WTC11 (cell line): ENCODE data around the gene FANCD2OS. TPM values are rescaled to one million over a fixed set of nuclear protein-coding genes. Genes with fewer than 3 reads are reported as not detected.
"Not testable (repeated sequence)": the region's sequence is repeated elsewhere in the genome, so short reads cannot be mapped to it uniquely, and the experiment has no call there.

Experiments
- ATAC-seq: fragments of 200-7000 bp; cut with Tn5 transposase; 2 replicates; pipeline ENCODE4 v1.10.0; 2021; ENCODE audit warnings: mild to moderate bottlenecking, moderate library complexity
- CTCF ChIA-PET: fragments of 300-600 bp; sonication (Branson Sonifier 250); formaldehyde crosslinking; loops from one replicate; lab custom pipeline; 2021; ENCODE audit warnings: antibody characterized with exemption; lab: Charles Lee
- POLR2A ChIA-PET: fragments of 350-600 bp; sonication (Branson Sonifier 250); formaldehyde crosslinking; loops from one replicate; lab custom pipeline; 2021; ENCODE audit warnings: antibody characterized with exemption; lab: Charles Lee
- DNase-seq: peaks from one replicate; pipeline ENCODE4 v3.0.0; 2021; ENCODE audit warnings: low spot score
- H3K27ac Mint-ChIP-seq: 2 replicates; pipeline ENCODE4 v1.8.0; 2021; ENCODE audit warnings: mixed read lengths
- H3K27me3 Mint-ChIP-seq: 2 replicates; pipeline ENCODE4 v1.8.0; 2021; ENCODE audit warnings: low read depth, mild to moderate bottlenecking, moderate library complexity, mixed read lengths
- H3K36me3 Mint-ChIP-seq: 2 replicates; pipeline ENCODE4 v1.8.0; 2021; ENCODE audit warnings: mixed read lengths
- H3K4me1 Mint-ChIP-seq: 2 replicates; pipeline ENCODE4 v1.8.0; 2022; ENCODE audit warnings: mixed read lengths
- H3K4me3 Mint-ChIP-seq: 2 replicates; pipeline ENCODE4 v1.8.0; 2021; ENCODE audit warnings: mild to moderate bottlenecking, moderate library complexity, mixed read lengths
- H3K9me3 Mint-ChIP-seq: 2 replicates; pipeline ENCODE4 v1.8.0; 2021; ENCODE audit warnings: mixed read lengths
- AFF4 ChIP-seq: sonication (generic); formaldehyde crosslinking; IDR thresholded peaks from 2 replicates; pipeline ENCODE4 v1.8.1; 2023; ENCODE audit warnings: mild to moderate bottlenecking, missing genetic modification reagents, borderline replicate concordance
- CBFB ChIP-seq: sonication (generic); formaldehyde crosslinking; IDR thresholded peaks from 2 replicates; pipeline ENCODE4 v1.8.1; 2022; ENCODE audit warnings: mild to moderate bottlenecking, low read depth, missing genetic modification reagents
- EMX1 ChIP-seq: fragments of 250-450 bp; sonication (Bioruptor Pico); IDR thresholded peaks from 2 replicates; pipeline ENCODE4 v1.8.0; 2021; ENCODE audit warnings: mild to moderate bottlenecking
- JUN ChIP-seq: sonication (generic); formaldehyde crosslinking; IDR thresholded peaks from 2 replicates; pipeline ENCODE4 v1.8.0; 2023; ENCODE audit warnings: mild to moderate bottlenecking, missing genetic modification reagents
- KAT7 ChIP-seq: sonication (generic); formaldehyde crosslinking; IDR thresholded peaks from 2 replicates; pipeline ENCODE4 v1.8.1; 2023; ENCODE audit warnings: missing genetic modification reagents, mild to moderate bottlenecking, borderline replicate concordance
- PRRX2 ChIP-seq: fragments of 250-450 bp; sonication (Bioruptor Pico); IDR thresholded peaks from 2 replicates; pipeline ENCODE4 v1.8.0; 2021; ENCODE audit warnings: mild to moderate bottlenecking
- RORB ChIP-seq: fragments of 250-450 bp; sonication (Bioruptor Pico); IDR thresholded peaks from 2 replicates; pipeline ENCODE4 v1.9.0; 2021; ENCODE audit warnings: mild to moderate bottlenecking
- ZBTB21 ChIP-seq: sonication (generic); formaldehyde crosslinking; IDR thresholded peaks from 2 replicates; pipeline ENCODE4 v1.8.1; 2023; ENCODE audit warnings: mild to moderate bottlenecking, missing genetic modification reagents, borderline replicate concordance
- total RNA-seq: library from RNA; stranded (reverse); gene quantifications from 3 replicates; pipeline ENCODE4 v1.2.3, GENCODE V29; 2021
- TF ChIP-seq, protein P1 (sequence below): fragments of 250-450 bp; sonication (Bioruptor Pico); IDR thresholded peaks from 2 replicates; pipeline ENCODE4 v1.8.0; 2021; ENCODE audit warnings: mild to moderate bottlenecking

The FANCD2OS gene
- total RNA-seq, 1 experiment from 2014 or later = not detected

DNA sequence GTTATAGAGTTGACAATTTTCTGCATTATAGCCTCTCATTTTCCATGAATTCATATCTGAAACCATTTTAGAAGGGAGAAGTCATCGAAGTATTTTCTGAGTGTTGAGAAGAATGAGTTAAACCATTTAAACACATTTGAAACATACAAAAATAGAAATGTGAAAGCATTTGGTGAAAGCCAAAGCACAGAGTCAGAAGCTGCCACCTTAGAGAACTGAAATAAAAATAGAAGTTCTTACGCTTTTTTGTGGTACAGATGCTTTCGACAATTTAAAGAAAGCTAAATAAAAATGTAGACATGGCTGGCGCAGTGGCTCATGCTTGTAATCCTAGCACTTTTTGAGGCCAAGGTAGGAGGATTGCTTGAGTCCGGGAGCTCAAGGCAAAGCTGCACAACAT lies 9.0 kb downstream of the FANCD2OS start:
- POLR2A ChIA-PET = no interaction called here
- no peaks in the 10 kb centered on the region for H3K27me3 Mint-ChIP-seq
- CTCF ChIA-PET = no interaction called here
- TF ChIP-seq CBFB (CRISPR knock-in tag) = no peak
- TF ChIP-seq, all 79 proteins: peak for 0
- Mint-ChIP-seq H3K9me3 (no peaks in the 10 kb centered on the region), H3K36me3 (peaks cover 50% of the 10 kb centered on the region), H3K27ac (no peak overlapping the region), H3K4me3 (no peak overlapping the region), H3K4me1 (no peaks in the 10 kb centered on the region)
- DNase-seq (no peak), ATAC-seq (no peak)

- no peaks in the 10 kb centered on the region for H3K27me3 Mint-ChIP-seq
- H3K4me1 Mint-ChIP-seq = no peaks in the 10 kb centered on the region
- TF ChIP-seq, protein P1, sequence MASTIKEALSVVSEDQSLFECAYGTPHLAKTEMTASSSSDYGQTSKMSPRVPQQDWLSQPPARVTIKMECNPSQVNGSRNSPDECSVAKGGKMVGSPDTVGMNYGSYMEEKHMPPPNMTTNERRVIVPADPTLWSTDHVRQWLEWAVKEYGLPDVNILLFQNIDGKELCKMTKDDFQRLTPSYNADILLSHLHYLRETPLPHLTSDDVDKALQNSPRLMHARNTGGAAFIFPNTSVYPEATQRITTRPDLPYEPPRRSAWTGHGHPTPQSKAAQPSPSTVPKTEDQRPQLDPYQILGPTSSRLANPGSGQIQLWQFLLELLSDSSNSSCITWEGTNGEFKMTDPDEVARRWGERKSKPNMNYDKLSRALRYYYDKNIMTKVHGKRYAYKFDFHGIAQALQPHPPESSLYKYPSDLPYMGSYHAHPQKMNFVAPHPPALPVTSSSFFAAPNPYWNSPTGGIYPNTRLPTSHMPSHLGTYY (CRISPR knock-in tag) = no peak
- no peak for TF ChIP-seq KAT7 (CRISPR knock-in tag)
- no peak for TF ChIP-seq RORB (CRISPR knock-in tag)
- TF ChIP-seq EMX1 = no peak
- TF ChIP-seq AFF4 = no peak
- no peak for TF ChIP-seq JUN (CRISPR knock-in tag)
- ChIA-PET POLR2A (interaction anchor here (1.6 kb wide), 1 partner anchor 154 kb away, joined by 4 read pairs; the partner anchor contains the start of gene TATDN2), CTCF (no interaction called here)
- H3K9me3 Mint-ChIP-seq = no peaks in the 10 kb centered on the region
- DNase-seq (no peak), ATAC-seq (no peak)
- no peak overlapping the region for H3K4me3 Mint-ChIP-seq
- H3K27ac Mint-ChIP-seq = no peak overlapping the region
- H3K36me3 Mint-ChIP-seq = peaks cover 57% of the 10 kb centered on the region
These were observed 14.4 kb downstream of the FANCD2OS start for GRCh38 chr3:10093678-10094077.

DNA sequence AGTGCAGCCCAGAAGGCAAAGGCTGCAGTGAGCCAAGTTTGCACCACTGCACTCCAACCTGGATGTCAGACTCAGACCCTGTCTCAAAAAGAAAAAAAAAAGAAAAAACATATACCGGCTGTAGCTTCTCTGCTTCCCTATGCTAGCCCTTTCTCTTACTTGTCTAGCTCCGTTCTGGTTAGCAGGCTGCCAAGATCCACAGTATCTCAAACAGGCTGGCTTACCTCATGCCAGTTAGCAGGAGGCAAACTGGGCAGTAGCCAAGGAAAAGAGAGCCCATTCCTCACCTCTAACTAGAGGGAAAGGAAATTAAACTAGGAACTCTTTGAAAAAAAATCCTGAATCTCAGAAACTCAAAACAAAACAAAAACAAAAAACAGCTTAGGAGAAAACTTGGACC lies 16.7 kb downstream of the FANCD2OS start:
- H3K36me3 Mint-ChIP-seq = peaks cover 63% of the 10 kb centered on the region
- CTCF ChIA-PET, H3K27me3 Mint-ChIP-seq, POLR2A ChIA-PET, H3K4me1 Mint-ChIP-seq, H3K27ac Mint-ChIP-seq, ATAC-seq, H3K4me3 Mint-ChIP-seq, DNase-seq, H3K9me3 Mint-ChIP-seq: not testable (repeated sequence)

GRCh38 chr3:10090774-10091173 lies 17.3 kb downstream of the FANCD2OS start:
- CTCF ChIA-PET = interaction anchor here (0.7 kb wide), 1 partner anchor 142 kb away, joined by 7 read pairs; no protein-coding TSS in a partner anchor
- ATAC-seq, H3K4me3 Mint-ChIP-seq, H3K27ac Mint-ChIP-seq, DNase-seq, H3K27me3 Mint-ChIP-seq, POLR2A ChIA-PET, H3K4me1 Mint-ChIP-seq, H3K9me3 Mint-ChIP-seq: not testable (repeated sequence)
- peaks cover 66% of the 10 kb centered on the region for H3K36me3 Mint-ChIP-seq

- no peak for ATAC-seq
- peaks cover 64% of the 10 kb centered on the region for H3K36me3 Mint-ChIP-seq
- DNase-seq = no peak
- H3K4me1 Mint-ChIP-seq = no peaks in the 10 kb centered on the region
- no peaks in the 10 kb centered on the region for H3K27me3 Mint-ChIP-seq
- CTCF ChIA-PET = interaction anchor here (0.7 kb wide), 1 partner anchor 142 kb away, joined by 7 read pairs; no protein-coding TSS in a partner anchor
- POLR2A ChIA-PET = no interaction called here
- H3K9me3 Mint-ChIP-seq = no peaks in the 10 kb centered on the region
- H3K4me3 Mint-ChIP-seq = no peak overlapping the region
- no peak overlapping the region for H3K27ac Mint-ChIP-seq
- no peak for TF ChIP-seq ZBTB21
- no peak for TF ChIP-seq KAT7 (CRISPR knock-in tag)
- TF ChIP-seq PRRX2 (CRISPR knock-in tag) = no peak
- no peak for TF ChIP-seq AFF4
These were observed 17.9 kb downstream of the FANCD2OS start for GRCh38 chr3:10090179-10090578.
